Loucy (cell line): ENCODE results near the gene KCNC4.

Source experiments
- H2AFZ ChIP-seq: fragments of 200-600 bp; sonication (generic); 2 replicates; pipeline ENCODE4 v1.6.0; 2016; ENCODE audit warnings: antibody characterized with exemption, mild to moderate bottlenecking, low read length, moderate library complexity
- H3F3A ChIP-seq: fragments of 200-600 bp; 2 replicates; pipeline ENCODE4 v1.6.0; 2016; ENCODE audit warnings: antibody characterized with exemption, low read depth, mild to moderate bottlenecking
- H3K27me3 ChIP-seq: fragments of 200-600 bp; sonication (generic); 2 replicates; pipeline ENCODE4 v1.6.1; 2014; ENCODE audit warnings: low read length, mild to moderate bottlenecking; ENCODE audit not compliant: insufficient read depth, poor library complexity, severe bottlenecking
- H3K36me3 ChIP-seq: fragments of 200-600 bp; sonication (generic); 2 replicates; pipeline ENCODE4 v1.6.1; 2016; ENCODE audit warnings: low read length; ENCODE audit not compliant: insufficient read depth
- H3K4me1 ChIP-seq: fragments of 200-600 bp; sonication (generic); 2 replicates; pipeline ENCODE4 v1.5.1; 2014; ENCODE audit warnings: low read length, mild to moderate bottlenecking; ENCODE audit not compliant: insufficient read depth, poor library complexity, severe bottlenecking
- H3K4me2 ChIP-seq: fragments of 200-600 bp; sonication (generic); 2 replicates; pipeline ENCODE4 v1.6.0; 2014; ENCODE audit warnings: antibody characterized with exemption, low read length, low read depth, mild to moderate bottlenecking; ENCODE audit not compliant: poor library complexity, severe bottlenecking
- H3K4me3 ChIP-seq: fragments of 200-600 bp; sonication (generic); 2 replicates; pipeline ENCODE4 v1.5.1; 2014; ENCODE audit warnings: low read length, mild to moderate bottlenecking, mixed read lengths; ENCODE audit not compliant: poor library complexity, severe bottlenecking
- H3K79me2 ChIP-seq: fragments of 200-600 bp; sonication (generic); 2 replicates; pipeline ENCODE4 v1.6.1; 2014; ENCODE audit warnings: low read length; ENCODE audit not compliant: insufficient read depth
- H3K9ac ChIP-seq: fragments of 200-600 bp; sonication (generic); 2 replicates; pipeline ENCODE4 v1.6.0; 2014; ENCODE audit warnings: mild to moderate bottlenecking, low read depth, low read length, moderate library complexity; ENCODE audit not compliant: poor library complexity, severe bottlenecking
- H3K9me2 ChIP-seq: fragments of 200-600 bp; sonication (generic); replicated peaks from 2 replicates; pipeline ENCODE4 v1.6.1; 2016; ENCODE audit warnings: low read depth, low read length, mixed read lengths
- H3K9me3 ChIP-seq: fragments of 200-600 bp; sonication (generic); 2 replicates; pipeline ENCODE4 v1.6.1; 2014; ENCODE audit warnings: mild to moderate bottlenecking, antibody characterized with exemption, low read length, low read depth; ENCODE audit not compliant: insufficient read depth
- H4K20me1 ChIP-seq: fragments of 200-600 bp; sonication (generic); 2 replicates; pipeline ENCODE4 v1.6.0; 2014; ENCODE audit warnings: antibody characterized with exemption, low read length, mild to moderate bottlenecking; ENCODE audit not compliant: insufficient read depth, poor library complexity, severe bottlenecking
- EZH2phosphoT487 ChIP-seq: fragments of 200-600 bp; IDR thresholded peaks from 2 replicates; pipeline ENCODE4 v1.6.1; 2018; ENCODE audit warnings: antibody characterized with exemption, mild to moderate bottlenecking, moderate library complexity, borderline replicate concordance
- TF ChIP-seq, protein P1 (sequence below): fragments of 200-600 bp; sonication (generic); conservative IDR thresholded peaks from 2 replicates; pipeline ENCODE4 v1.5.1; 2014; ENCODE audit warnings: mild to moderate bottlenecking, antibody characterized with exemption, low read length

KCNC4 gene

DNA sequence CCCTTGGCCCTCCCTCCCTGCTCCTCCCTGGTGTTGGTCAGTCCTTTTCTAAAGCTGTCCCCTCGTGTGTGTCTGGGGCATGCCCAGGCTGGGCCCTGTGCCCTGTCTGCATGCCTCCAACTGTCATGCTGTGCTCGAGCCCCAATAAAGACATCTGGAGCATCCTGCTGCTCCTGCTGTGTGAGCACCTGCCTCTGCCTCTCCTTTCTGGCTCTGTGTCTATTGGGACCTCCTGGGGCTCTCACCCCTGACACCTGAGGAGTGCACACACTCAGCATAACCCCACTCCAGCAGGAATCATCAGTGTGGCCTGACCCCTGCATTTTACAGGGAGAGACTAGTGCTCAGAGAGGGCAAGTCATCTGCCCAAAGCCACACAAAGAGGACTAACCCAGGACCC is 23.7 kb downstream of the KCNC4 start:
- H3K9me2 ChIP-seq, result no peaks in the 10 kb centered on the region
- no peaks in the 10 kb centered on the region for H3K4me1 ChIP-seq
- no peak for TF ChIP-seq EZH2phosphoT487
- TF ChIP-seq, protein P1, sequence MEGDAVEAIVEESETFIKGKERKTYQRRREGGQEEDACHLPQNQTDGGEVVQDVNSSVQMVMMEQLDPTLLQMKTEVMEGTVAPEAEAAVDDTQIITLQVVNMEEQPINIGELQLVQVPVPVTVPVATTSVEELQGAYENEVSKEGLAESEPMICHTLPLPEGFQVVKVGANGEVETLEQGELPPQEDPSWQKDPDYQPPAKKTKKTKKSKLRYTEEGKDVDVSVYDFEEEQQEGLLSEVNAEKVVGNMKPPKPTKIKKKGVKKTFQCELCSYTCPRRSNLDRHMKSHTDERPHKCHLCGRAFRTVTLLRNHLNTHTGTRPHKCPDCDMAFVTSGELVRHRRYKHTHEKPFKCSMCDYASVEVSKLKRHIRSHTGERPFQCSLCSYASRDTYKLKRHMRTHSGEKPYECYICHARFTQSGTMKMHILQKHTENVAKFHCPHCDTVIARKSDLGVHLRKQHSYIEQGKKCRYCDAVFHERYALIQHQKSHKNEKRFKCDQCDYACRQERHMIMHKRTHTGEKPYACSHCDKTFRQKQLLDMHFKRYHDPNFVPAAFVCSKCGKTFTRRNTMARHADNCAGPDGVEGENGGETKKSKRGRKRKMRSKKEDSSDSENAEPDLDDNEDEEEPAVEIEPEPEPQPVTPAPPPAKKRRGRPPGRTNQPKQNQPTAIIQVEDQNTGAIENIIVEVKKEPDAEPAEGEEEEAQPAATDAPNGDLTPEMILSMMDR, result no peak
- no peak overlapping the region for H3K4me2 ChIP-seq
- no peaks in the 10 kb centered on the region for H3K27me3 ChIP-seq
- H4K20me1 ChIP-seq, result no peaks in the 10 kb centered on the region
- H2AFZ ChIP-seq, result no peak overlapping the region
- no peaks in the 10 kb centered on the region for H3K9me3 ChIP-seq
- no peaks in the 10 kb centered on the region for H3F3A ChIP-seq
- H3K4me3 ChIP-seq, result no peak overlapping the region
- no peak overlapping the region for H3K9ac ChIP-seq
- H3K79me2 ChIP-seq, result no peaks in the 10 kb centered on the region
- no peaks in the 10 kb centered on the region for H3K36me3 ChIP-seq

DNA sequence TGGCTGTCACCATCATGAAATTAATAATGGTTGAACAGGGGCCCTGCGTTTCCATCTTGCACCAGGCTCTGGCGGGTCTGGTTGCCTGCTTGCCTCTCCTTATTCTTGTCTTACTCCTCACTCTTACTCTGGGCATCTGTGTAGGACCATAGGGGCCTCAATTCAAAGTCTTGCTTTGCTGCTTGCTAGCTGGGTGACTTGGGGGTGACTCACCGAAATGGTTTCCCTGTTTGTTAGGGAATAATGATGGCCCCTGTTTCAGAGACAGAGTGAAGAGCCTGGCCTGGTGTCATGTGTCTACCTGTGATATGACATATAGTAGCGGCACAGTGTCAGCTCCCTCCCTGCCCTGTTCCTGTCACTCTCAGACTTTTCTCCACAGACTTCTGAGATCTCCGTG is 24.6 kb downstream of the KCNC4 start:
- Histone ChIP-seq H3K9me2 (no peaks in the 10 kb centered on the region), H3K4me2 (no peak overlapping the region), H3K36me3 (no peaks in the 10 kb centered on the region), H3K9me3 (no peaks in the 10 kb centered on the region), H3K4me1 (no peaks in the 10 kb centered on the region), H2AFZ (no peak overlapping the region), H3K9ac (no peak overlapping the region), H4K20me1 (no peaks in the 10 kb centered on the region), H3K79me2 (no peaks in the 10 kb centered on the region), H3K4me3 (no peak overlapping the region), H3F3A (no peaks in the 10 kb centered on the region), H3K27me3 (no peaks in the 10 kb centered on the region)
- TF ChIP-seq EZH2phosphoT487, result no peak
- TF ChIP-seq, protein P1, result no peak

DNA sequence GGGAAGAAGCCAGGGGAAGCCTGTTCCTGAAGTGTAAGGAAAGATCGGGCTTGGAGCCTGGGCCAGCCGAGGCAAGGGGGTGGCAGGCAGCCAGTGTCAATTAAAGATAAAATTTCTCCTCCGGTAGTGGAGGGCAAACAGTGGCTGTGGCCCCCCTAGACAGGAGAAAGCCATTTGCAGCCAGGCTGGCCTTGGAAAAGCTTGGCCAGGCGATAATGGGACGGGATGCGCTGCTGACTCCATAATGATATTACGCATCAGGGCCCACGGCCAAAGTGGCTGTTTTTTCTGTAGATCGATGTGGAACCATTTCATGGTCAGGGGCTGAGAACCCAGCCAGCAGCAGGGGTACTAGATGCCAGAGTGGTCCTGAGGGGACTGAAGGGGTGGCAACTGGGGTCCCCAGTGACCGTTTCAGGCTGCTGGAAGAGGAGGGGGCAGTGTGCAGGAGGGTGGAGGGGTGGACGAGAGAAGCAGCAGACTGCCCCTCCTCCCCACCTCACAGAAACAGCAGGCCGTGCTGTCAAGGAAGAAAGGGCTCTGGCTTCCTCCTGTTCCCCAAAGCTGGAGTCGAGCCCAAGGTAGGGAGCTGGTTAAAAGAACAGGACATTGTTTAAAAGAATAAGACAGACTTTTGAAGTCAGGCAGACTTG is 25.2 kb downstream of the KCNC4 start:
- no peaks in the 10 kb centered on the region for H3K9me2 ChIP-seq
- no peaks in the 10 kb centered on the region for H3K9me3 ChIP-seq
- H4K20me1 ChIP-seq, result no peaks in the 10 kb centered on the region
- H3K4me3 ChIP-seq, result no peak overlapping the region
- no peak overlapping the region for H3K9ac ChIP-seq
- no peaks in the 10 kb centered on the region for H3K4me1 ChIP-seq
- no peaks in the 10 kb centered on the region for H3F3A ChIP-seq
- H3K27me3 ChIP-seq, result no peaks in the 10 kb centered on the region
- TF ChIP-seq, protein P1, result no peak
- H2AFZ ChIP-seq, result no peak overlapping the region
- no peaks in the 10 kb centered on the region for H3K36me3 ChIP-seq
- H3K79me2 ChIP-seq, result no peaks in the 10 kb centered on the region
- no peak overlapping the region for H3K4me2 ChIP-seq
